Mesothelial cell of epicardium (in vitro differentiated cells): ENCODE data around the gene ENC1. TPM values are rescaled to one million over a fixed set of nuclear protein-coding genes. Genes with fewer than 3 reads are reported as not detected.

Source experiments
- DNase-seq, 2 experiments: peaks; one replicate each; pipeline ENCODE4 v3.0.0; 2021; ENCODE audit warnings: low spot score in 2 of 2; ENCODE audit not compliant: unreplicated experiment in 2 of 2
- H3K27ac Mint-ChIP-seq: 2 replicates; pipeline ENCODE4 v1.8.0; 2021; ENCODE audit warnings: mixed read lengths
- H3K27me3 Mint-ChIP-seq: 2 replicates; pipeline ENCODE4 v1.8.0; 2021; ENCODE audit warnings: low read depth, mixed read lengths
- H3K36me3 Mint-ChIP-seq: 2 replicates; pipeline ENCODE4 v1.8.0; 2021; ENCODE audit warnings: mixed read lengths
- H3K4me1 Mint-ChIP-seq: 2 replicates; pipeline ENCODE4 v1.8.0; 2021; ENCODE audit warnings: mixed read lengths
- H3K4me3 Mint-ChIP-seq: 2 replicates; pipeline ENCODE4 v1.8.0; 2021; ENCODE audit warnings: mild to moderate bottlenecking, moderate library complexity, mixed read lengths
- H3K9me3 Mint-ChIP-seq: 2 replicates; pipeline ENCODE4 v1.8.0; 2021; ENCODE audit warnings: mixed read lengths
- total RNA-seq: library from RNA; stranded (reverse); gene quantifications from 3 replicates; pipeline ENCODE4 v1.2.1, GENCODE V29; 2021
- TF ChIP-seq, protein P1 (sequence below): fragments of 200-600 bp; sonication (generic); IDR thresholded peaks from one replicate; pipeline ENCODE4 v1.5.0; 2021; ENCODE audit warnings: antibody characterized with exemption; ENCODE audit not compliant: unreplicated experiment

The ENC1 gene
- total RNA-seq, 1 donor from 2014 or later = 129 TPM

DNA sequence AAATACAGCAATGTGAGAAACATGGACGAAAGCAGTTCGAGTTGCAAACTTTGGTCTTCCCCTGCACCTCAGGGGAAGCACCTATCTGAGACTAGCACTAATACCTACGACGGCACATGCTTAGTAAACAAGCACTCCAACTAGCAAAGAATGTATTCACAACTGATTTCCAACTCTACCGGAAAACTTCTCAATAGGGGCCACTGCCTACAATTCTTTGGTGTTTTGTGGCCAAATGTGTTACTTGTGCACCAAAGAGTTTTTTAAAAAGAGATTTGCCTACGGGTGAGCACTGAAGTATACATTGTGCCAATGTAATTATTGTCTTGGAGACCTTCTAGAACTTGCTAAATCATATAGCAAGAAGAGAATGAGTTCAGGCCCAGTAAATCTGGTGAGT, 12.2 kb downstream of the ENC1 start:
- Mint-ChIP-seq H3K27ac (no peak overlapping the region), H3K36me3 (peaks cover 37% of the 10 kb centered on the region), H3K4me1 (peaks cover 45% of the 10 kb centered on the region), H3K9me3 (no peaks in the 10 kb centered on the region), H3K4me3 (no peak overlapping the region), H3K27me3 (no peaks in the 10 kb centered on the region)
- TF ChIP-seq, protein P1, sequence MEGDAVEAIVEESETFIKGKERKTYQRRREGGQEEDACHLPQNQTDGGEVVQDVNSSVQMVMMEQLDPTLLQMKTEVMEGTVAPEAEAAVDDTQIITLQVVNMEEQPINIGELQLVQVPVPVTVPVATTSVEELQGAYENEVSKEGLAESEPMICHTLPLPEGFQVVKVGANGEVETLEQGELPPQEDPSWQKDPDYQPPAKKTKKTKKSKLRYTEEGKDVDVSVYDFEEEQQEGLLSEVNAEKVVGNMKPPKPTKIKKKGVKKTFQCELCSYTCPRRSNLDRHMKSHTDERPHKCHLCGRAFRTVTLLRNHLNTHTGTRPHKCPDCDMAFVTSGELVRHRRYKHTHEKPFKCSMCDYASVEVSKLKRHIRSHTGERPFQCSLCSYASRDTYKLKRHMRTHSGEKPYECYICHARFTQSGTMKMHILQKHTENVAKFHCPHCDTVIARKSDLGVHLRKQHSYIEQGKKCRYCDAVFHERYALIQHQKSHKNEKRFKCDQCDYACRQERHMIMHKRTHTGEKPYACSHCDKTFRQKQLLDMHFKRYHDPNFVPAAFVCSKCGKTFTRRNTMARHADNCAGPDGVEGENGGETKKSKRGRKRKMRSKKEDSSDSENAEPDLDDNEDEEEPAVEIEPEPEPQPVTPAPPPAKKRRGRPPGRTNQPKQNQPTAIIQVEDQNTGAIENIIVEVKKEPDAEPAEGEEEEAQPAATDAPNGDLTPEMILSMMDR = no peak
- DNase-seq = no peak

DNA sequence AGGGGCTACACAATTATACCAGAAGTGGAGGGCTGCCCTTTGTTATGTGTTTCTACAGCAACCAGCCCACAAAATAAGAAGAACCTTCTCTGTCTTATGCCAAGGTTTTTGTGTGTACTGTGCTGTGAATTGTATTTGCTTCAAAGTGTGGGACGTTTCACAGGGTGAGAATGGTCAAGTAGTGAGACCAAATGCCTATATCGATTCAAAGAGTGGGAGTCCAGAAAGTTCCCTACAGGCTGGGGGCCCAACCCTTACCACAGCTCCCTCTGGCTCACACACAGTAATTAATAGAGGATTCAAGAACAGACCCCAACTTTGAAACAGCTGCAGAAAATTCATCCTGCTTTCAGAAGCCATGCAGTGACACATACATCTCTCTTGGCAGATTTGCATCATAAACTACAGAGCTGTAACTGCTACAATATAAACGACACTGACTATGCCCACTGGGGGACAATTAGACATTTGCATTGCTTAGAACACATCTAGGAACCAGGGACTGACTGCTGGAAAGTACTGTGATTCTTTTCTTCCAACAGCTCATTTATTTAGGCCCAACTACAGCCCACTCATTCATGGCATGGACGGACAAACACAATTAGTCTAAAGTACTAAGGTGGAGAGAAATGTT, 12.8 kb downstream of the ENC1 start:
- DNase-seq = no peak
- H3K4me1 Mint-ChIP-seq = peaks cover 51% of the 10 kb centered on the region

DNA sequence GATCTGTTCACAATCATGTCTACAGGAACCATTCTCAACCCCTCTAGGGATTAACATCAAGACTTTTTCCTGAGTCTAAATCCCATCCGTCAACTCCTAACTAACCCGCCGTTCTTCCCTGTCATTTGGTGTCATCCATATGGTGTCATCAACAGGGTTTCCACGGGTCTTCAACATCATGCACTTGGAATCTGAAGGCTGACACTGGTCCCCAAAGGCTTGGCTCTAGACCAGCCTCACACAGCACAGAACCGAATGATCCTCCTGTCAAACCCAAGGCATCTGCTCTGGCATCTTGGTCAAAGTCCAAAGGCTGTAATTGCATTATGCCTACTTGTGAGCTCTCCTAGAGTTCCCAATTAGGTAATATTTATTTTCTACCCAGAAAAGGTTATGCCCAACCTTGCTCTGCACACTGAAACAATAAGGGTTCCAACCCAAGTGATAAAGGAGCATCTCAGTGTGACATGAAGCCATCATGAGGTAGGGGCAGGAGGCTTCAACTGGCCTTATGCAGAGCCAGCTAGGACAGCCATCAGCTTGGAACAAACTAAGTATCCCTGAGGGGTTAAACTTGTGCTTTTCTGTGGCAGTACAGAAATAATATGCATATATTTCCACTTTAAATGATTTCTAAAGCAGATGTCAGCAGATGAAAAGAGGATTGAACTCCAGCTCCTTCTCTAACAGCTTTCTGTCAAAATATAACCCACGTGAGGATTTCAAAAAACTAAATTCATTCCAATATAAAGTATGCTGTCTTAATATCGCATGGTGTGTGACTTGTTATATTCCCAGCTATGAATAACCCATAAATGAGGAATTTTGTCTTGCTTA, 13.9 kb downstream of the ENC1 start:
- Mint-ChIP-seq H3K27ac (no peak overlapping the region), H3K4me3 (no peak overlapping the region)

More for the DNA sequence above, 12.8 kb downstream of the ENC1 start:
- Mint-ChIP-seq H3K27me3 (no peaks in the 10 kb centered on the region), H3K9me3 (no peaks in the 10 kb centered on the region), H3K4me3 (no peak overlapping the region), H3K27ac (no peak overlapping the region), H3K36me3 (peaks cover 37% of the 10 kb centered on the region)
- TF ChIP-seq, protein P1 = no peak

DNA sequence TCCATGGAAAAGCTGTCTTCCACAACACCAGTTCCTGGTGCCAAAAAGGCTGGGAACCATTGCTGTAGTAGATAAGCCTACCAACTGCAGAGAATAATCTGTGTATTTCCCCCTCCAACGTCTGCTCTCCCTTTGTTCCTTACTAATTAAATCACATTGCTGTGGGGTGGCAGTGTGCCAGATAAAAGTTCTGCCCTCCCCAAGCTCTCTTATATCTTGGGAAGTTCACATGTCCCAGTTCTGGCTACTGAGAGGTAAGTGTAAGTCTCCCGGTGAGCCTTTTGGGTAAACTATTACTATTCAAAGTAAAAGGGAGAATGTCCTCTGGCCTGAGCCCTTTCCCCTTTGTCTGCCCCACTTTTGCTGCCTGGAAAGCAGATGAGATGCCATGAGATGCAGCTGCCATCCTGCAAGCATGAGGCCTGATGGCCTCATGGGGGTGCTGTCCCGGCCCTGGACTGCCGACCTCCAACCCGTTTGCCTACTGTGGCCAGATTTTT, 14.7 kb downstream of the ENC1 start:
- no peak overlapping the region for H3K4me3 Mint-ChIP-seq
- H3K4me1 Mint-ChIP-seq = peaks cover 46% of the 10 kb centered on the region
- TF ChIP-seq, protein P1 = no peak
- no peaks in the 10 kb centered on the region for H3K9me3 Mint-ChIP-seq
- no peaks in the 10 kb centered on the region for H3K27me3 Mint-ChIP-seq
- H3K36me3 Mint-ChIP-seq = peaks cover 25% of the 10 kb centered on the region
- H3K27ac Mint-ChIP-seq = peak overlapping the region; percentile 74
- no peak for DNase-seq

More for the DNA sequence above, 13.9 kb downstream of the ENC1 start:
- Mint-ChIP-seq H3K27me3 (no peaks in the 10 kb centered on the region), H3K36me3 (peaks cover 30% of the 10 kb centered on the region), H3K9me3 (no peaks in the 10 kb centered on the region), H3K4me1 (peaks cover 53% of the 10 kb centered on the region)
- TF ChIP-seq, protein P1 = no peak
- no peak for DNase-seq

DNA sequence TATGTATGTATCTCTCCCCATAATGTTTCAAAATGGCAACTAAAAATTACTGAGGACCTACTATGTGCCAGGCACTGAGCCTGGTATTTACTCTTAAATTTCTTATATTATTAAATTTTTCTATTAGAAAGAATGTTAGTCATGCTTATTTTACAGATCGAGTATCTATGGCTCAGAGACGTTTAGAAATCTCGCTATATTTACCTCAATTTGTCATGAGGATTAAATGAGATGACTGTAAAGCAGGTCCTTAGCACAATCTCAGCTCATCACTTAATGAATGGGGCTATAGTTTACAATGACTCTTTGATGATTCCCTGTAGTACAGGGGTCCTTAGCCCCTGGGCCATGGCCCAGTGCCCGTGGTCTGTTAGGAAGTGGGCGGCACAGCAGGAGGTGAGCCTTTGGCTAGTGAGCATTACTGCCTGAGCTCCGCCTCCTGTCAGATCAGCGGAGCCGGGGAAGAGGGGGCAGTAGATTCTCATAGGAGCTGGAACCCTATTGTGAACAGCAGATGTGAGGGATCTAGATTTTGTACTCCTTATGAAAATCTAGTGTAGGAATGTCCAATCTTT, 15.5 kb downstream of the ENC1 start:
- peaks cover 41% of the 10 kb centered on the region for H3K4me1 Mint-ChIP-seq
- no peak overlapping the region for H3K4me3 Mint-ChIP-seq
- no peak for DNase-seq
- no peaks in the 10 kb centered on the region for H3K27me3 Mint-ChIP-seq
- H3K27ac Mint-ChIP-seq = peak overlapping the region; percentile 47
- TF ChIP-seq, protein P1 = no peak
- H3K9me3 Mint-ChIP-seq = no peaks in the 10 kb centered on the region
- peaks cover 21% of the 10 kb centered on the region for H3K36me3 Mint-ChIP-seq
